Testis (tissue), 2 donors: Measurements from ENCODE around the gene ERBB3.

Experiments
- POLR2A ChIP-seq: fragments of 450-650 bp; IDR thresholded peaks from one replicate; pipeline ENCODE4 v1.6.1; 2017; ENCODE audit warnings: antibody characterized with exemption, mild to moderate bottlenecking, moderate library complexity
- TF ChIP-seq, protein P1 (sequence below), 3 experiments: fragments of 450-650 bp in 2 of 3; fragments of 200-600 bp in 1 of 3; sonication (generic) in 1 of 3; IDR thresholded peaks; one replicate each; pipeline ENCODE4 v1.5.1; 2016 to 2019; ENCODE audit warnings: antibody characterized with exemption in 3 of 3, mild to moderate bottlenecking in 2 of 3, moderate library complexity in 1 of 3

DNA sequence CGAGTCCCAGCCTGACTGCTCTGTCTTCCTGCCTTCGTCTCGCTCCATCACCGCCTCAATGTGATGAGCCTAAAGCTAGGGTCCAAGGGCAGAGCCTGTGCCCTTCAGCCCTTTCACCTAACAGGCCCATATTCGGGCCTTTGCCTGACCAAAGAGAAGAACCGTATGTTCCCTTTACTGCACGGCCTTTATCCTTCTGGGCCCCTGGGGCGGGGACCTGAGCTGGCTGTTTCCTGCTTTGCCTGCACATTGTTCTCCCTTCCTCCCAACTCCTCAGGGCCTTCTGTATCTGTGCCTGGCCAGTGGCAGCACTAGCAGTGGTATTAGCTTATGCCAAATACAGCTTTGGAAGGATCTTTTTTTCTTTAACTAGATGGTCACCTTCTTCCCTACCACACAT, 63.9 kb downstream of the ERBB3 start:
- TF ChIP-seq POLR2A, result no peak
- TF ChIP-seq, protein P1, sequence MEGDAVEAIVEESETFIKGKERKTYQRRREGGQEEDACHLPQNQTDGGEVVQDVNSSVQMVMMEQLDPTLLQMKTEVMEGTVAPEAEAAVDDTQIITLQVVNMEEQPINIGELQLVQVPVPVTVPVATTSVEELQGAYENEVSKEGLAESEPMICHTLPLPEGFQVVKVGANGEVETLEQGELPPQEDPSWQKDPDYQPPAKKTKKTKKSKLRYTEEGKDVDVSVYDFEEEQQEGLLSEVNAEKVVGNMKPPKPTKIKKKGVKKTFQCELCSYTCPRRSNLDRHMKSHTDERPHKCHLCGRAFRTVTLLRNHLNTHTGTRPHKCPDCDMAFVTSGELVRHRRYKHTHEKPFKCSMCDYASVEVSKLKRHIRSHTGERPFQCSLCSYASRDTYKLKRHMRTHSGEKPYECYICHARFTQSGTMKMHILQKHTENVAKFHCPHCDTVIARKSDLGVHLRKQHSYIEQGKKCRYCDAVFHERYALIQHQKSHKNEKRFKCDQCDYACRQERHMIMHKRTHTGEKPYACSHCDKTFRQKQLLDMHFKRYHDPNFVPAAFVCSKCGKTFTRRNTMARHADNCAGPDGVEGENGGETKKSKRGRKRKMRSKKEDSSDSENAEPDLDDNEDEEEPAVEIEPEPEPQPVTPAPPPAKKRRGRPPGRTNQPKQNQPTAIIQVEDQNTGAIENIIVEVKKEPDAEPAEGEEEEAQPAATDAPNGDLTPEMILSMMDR (IDR thresholded peaks at IDR 0.05), result no peak
